SK-N-SH (cell line): ENCODE measurements around the gene MEFV. TPM values are rescaled to one million over a fixed set of nuclear protein-coding genes. Genes with fewer than 3 reads are reported as not detected.
A peak's percentile ranks its signal among the peaks of the same experiment; 100 is the strongest.

ENCODE experiments used
- CTCF ChIA-PET: fragments of 300-600, 350-600 bp; formaldehyde crosslinking; extraction: SDS; loops from one replicate; lab custom pipeline; 2021; lab: Yijun Ruan, JAX
- POLR2A ChIA-PET: fragments of 350-600 bp; sonication (Branson Sonifier 250); formaldehyde crosslinking; extraction: SDS; loops from one replicate; lab custom pipeline; 2020; ENCODE audit warnings: antibody characterized with exemption, inconsistent platforms; lab: Yijun Ruan, JAX
- DNase-seq: peaks from one replicate; pipeline ENCODE4 v3.0.0; 2012
- H2AFZ ChIP-seq: fragments of 200-600 bp; sonication (generic); 2 replicates; pipeline ENCODE4 v1.8.1; 2016; ENCODE audit warnings: antibody characterized with exemption, mild to moderate bottlenecking, low read depth
- H3F3A ChIP-seq: fragments of 200-600 bp; sonication (generic); replicated peaks from 2 replicates; pipeline ENCODE3; 2016; ENCODE audit warnings: antibody characterized with exemption, mild to moderate bottlenecking; ENCODE audit not compliant: insufficient read depth
- H3K27ac ChIP-seq, 2 experiments: fragments of 200-500 bp in 1 of 2; fragments of 200-600 bp in 1 of 2; sonication (Bioruptor generic) in 1 of 2; sonication (generic), shearing (Covaris generic) in 1 of 2; 2 replicates each; pipeline versions ENCODE4 v1.5.1 to v1.6.1; 2014 to 2016; ENCODE audit warnings: low read depth in 2 of 2, inconsistent platforms in 1 of 2, low read length in 1 of 2, mild to moderate bottlenecking in 1 of 2, mixed read lengths in 1 of 2
- H3K27me3 ChIP-seq: fragments of 200-600 bp; sonication (generic), shearing (Covaris generic); 2 replicates; pipeline ENCODE4 v1.6.1; 2016; ENCODE audit warnings: mixed run types; ENCODE audit not compliant: insufficient read depth
- H3K36me3 ChIP-seq, 2 experiments: fragments of 200-500 bp in 1 of 2; fragments of 200-600 bp in 1 of 2; sonication (Bioruptor generic) in 1 of 2; sonication (generic) in 1 of 2; replicated peaks in 1 of 2; 2 replicates each; pipeline versions ENCODE3 to v1.5.1; 2014 to 2016; ENCODE audit warnings: low read length in 1 of 2, mild to moderate bottlenecking in 1 of 2; ENCODE audit not compliant: insufficient read depth in 2 of 2, control insufficient read depth in 1 of 2
- H3K4me1 ChIP-seq, 2 experiments: fragments of 200-500 bp in 1 of 2; fragments of 200-600 bp in 1 of 2; sonication (Bioruptor generic) in 1 of 2; sonication (generic), shearing (Covaris generic) in 1 of 2; 2 replicates each; pipeline versions ENCODE4 v1.5.1 to v1.6.1; 2014 to 2016; ENCODE audit warnings: low read depth in 1 of 2, low read length in 1 of 2, mixed run types in 1 of 2; ENCODE audit not compliant: insufficient read depth in 2 of 2, control insufficient read depth in 1 of 2
- H3K4me2 ChIP-seq: fragments of 200-600 bp; sonication (generic), shearing (Covaris generic); 2 replicates; pipeline ENCODE4 v1.6.1; 2017; ENCODE audit warnings: mixed run types
- H3K4me3 ChIP-seq, 2 experiments: fragments of 200-500 bp in 1 of 2; fragments of 200-600 bp in 1 of 2; sonication (Bioruptor generic) in 1 of 2; sonication (generic), shearing (Covaris generic) in 1 of 2; 2 replicates each; pipeline versions ENCODE4 v1.5.1 to v1.8.1; 2014 to 2016; ENCODE audit warnings: low read depth in 2 of 2, inconsistent platforms in 1 of 2, low read length in 1 of 2, mild to moderate bottlenecking in 1 of 2, mixed read lengths in 1 of 2, moderate library complexity in 1 of 2
- H3K79me2 ChIP-seq: fragments of 200-600 bp; sonication (generic); 2 replicates; pipeline ENCODE4 v1.8.1; 2017; ENCODE audit warnings: mild to moderate bottlenecking; ENCODE audit not compliant: insufficient read depth
- H3K9ac ChIP-seq: fragments of 200-600 bp; sonication (generic); 2 replicates; pipeline ENCODE4 v1.6.1; 2017; ENCODE audit warnings: mixed run types
- H3K9me2 ChIP-seq: fragments of 200-600 bp; sonication (generic); 2 replicates; pipeline ENCODE4 v1.6.1; 2017; ENCODE audit warnings: mixed run types
- H3K9me3 ChIP-seq: fragments of 200-600 bp; sonication (generic); 2 replicates; pipeline ENCODE4 v1.6.1; 2017; ENCODE audit warnings: mixed run types, mild to moderate bottlenecking, moderate library complexity
- H4K20me1 ChIP-seq: fragments of 200-600 bp; sonication (generic); 2 replicates; pipeline ENCODE4 v1.6.1; 2017; ENCODE audit warnings: mild to moderate bottlenecking, mixed run types; ENCODE audit not compliant: insufficient read depth
- CHD2 ChIP-seq: fragments of 150-350 bp; IDR thresholded peaks from 2 replicates; pipeline ENCODE4 v1.6.1; 2018; ENCODE audit warnings: low read length; ENCODE audit not compliant: partially characterized antibody
- CTCF ChIP-seq: fragments of 200-600 bp; sonication (generic); IDR thresholded peaks from 2 replicates; pipeline ENCODE4 v1.6.1; 2017; ENCODE audit warnings: antibody characterized with exemption, mild to moderate bottlenecking, moderate library complexity
- ELF1 ChIP-seq: IDR thresholded peaks from 2 replicates; pipeline ENCODE4 v1.4.0; 2012
- EP300 ChIP-seq, 2 experiments: IDR thresholded peaks; 2 replicates each; pipeline versions ENCODE4 v1.4.0 to v1.6.1; 2012; ENCODE audit warnings: borderline replicate concordance in 1 of 2, low read depth in 1 of 2, low read length in 1 of 2
- EZH2phosphoT487 ChIP-seq: fragments of 200-600 bp; sonication (generic); IDR thresholded peaks from 2 replicates; pipeline ENCODE4 v1.6.1; 2017; ENCODE audit warnings: low read depth, mixed run types, mild to moderate bottlenecking, antibody characterized with exemption, moderate library complexity, borderline replicate concordance
- FOSL2 ChIP-seq: IDR thresholded peaks from 2 replicates; pipeline ENCODE4 v1.4.0; 2012; ENCODE audit warnings: low read depth, mild to moderate bottlenecking, moderate library complexity, borderline replicate concordance
- FOXJ3 ChIP-seq: sonication (generic); formaldehyde crosslinking; IDR thresholded peaks from 2 replicates; pipeline ENCODE4 v1.5.1; 2020; ENCODE audit warnings: mild to moderate bottlenecking, missing genetic modification reagents
- FOXM1 ChIP-seq: IDR thresholded peaks from 2 replicates; pipeline ENCODE4 v1.4.0; 2012; ENCODE audit warnings: low read depth, mild to moderate bottlenecking
- GATA2 ChIP-seq: sonication (generic); formaldehyde crosslinking; IDR thresholded peaks from 2 replicates; pipeline ENCODE4 v1.5.0; 2020; ENCODE audit warnings: mild to moderate bottlenecking, missing genetic modification reagents
- JUND ChIP-seq: IDR thresholded peaks from 2 replicates; pipeline ENCODE4 v1.4.0; 2012
- MEF2A ChIP-seq: IDR thresholded peaks from 2 replicates; pipeline ENCODE4 v1.4.0; 2012; ENCODE audit warnings: low read depth, borderline replicate concordance
- MXI1 ChIP-seq: IDR thresholded peaks from 2 replicates; pipeline ENCODE4 v1.6.1; 2012; ENCODE audit warnings: mild to moderate bottlenecking, low read depth, low read length, improper control_type of control experiment
- NFIC ChIP-seq: IDR thresholded peaks from 2 replicates; pipeline ENCODE4 v1.4.0; 2012; ENCODE audit warnings: borderline replicate concordance
- NRF1 ChIP-seq: IDR thresholded peaks from 2 replicates; pipeline ENCODE4 v1.6.1; 2012; ENCODE audit warnings: low read depth, mild to moderate bottlenecking, low read length
- POLR2AphosphoS5 ChIP-seq: IDR thresholded peaks from 2 replicates; pipeline ENCODE4 v1.6.1; 2012; ENCODE audit warnings: low read depth, low read length
- RAD21 ChIP-seq: IDR thresholded peaks from 2 replicates; pipeline ENCODE4 v1.6.1; 2012; ENCODE audit warnings: mild to moderate bottlenecking, low read length
- RCOR1 ChIP-seq: fragments of 150-350 bp; IDR thresholded peaks from 2 replicates; pipeline ENCODE4 v1.6.1; 2017; ENCODE audit warnings: antibody characterized with exemption, low read length
- RFX5 ChIP-seq: IDR thresholded peaks from 2 replicates; pipeline ENCODE4 v1.6.1; 2012; ENCODE audit warnings: mild to moderate bottlenecking, improper control_type of control experiment, low read length
- SIN3A ChIP-seq: IDR thresholded peaks from 2 replicates; pipeline ENCODE4 v1.6.1; 2012; ENCODE audit warnings: low read depth, mild to moderate bottlenecking, low read length, moderate library complexity, borderline replicate concordance
- SMC3 ChIP-seq: IDR thresholded peaks from 2 replicates; pipeline ENCODE4 v1.6.1; 2012; ENCODE audit warnings: low read depth, low read length, improper control_type of control experiment
- TCF12 ChIP-seq: IDR thresholded peaks from 2 replicates; pipeline ENCODE4 v1.4.0; 2012
- USF2 ChIP-seq: fragments of 150-350 bp; IDR thresholded peaks from 2 replicates; pipeline ENCODE4 v1.6.1; 2017; ENCODE audit warnings: antibody characterized with exemption, low read length, low read depth, borderline replicate concordance
- YY1 ChIP-seq: IDR thresholded peaks from 2 replicates; pipeline ENCODE4 v1.4.0; 2012; ENCODE audit warnings: low read depth, mild to moderate bottlenecking
- WGBS: methylation state at CpG from one replicate; pipeline ENCODE4 v1.1.6; 2017; ENCODE audit warnings: low lambda C conversion rate; 5-methylcytosine and 5-hydroxymethylcytosine counted together
- polyA plus RNA-seq, 3 experiments: library from polyadenylated mRNA; depleted of rRNA; stranded (reverse); fragments of >200 nt; gene quantifications; 2 replicates each; pipeline ENCODE4 v1.2.3, GENCODE V29; 2012
- TF ChIP-seq, protein P1 (sequence below): IDR thresholded peaks from 2 replicates; pipeline ENCODE4; 2012
- TF ChIP-seq, protein P2 (sequence below): fragments of 150-350 bp; IDR thresholded peaks from 2 replicates; pipeline ENCODE4 v1.6.1; 2016; ENCODE audit warnings: mild to moderate bottlenecking, low read depth, low read length
- TF ChIP-seq, protein P3 (sequence below): IDR thresholded peaks from 2 replicates; pipeline ENCODE4 v1.4.0; 2012; ENCODE audit warnings: low read depth, borderline replicate concordance

MEFV gene
- polyA plus RNA-seq, 1 of the 3 experiments (the other 2 are of a cell fraction) = not detected

DNA sequence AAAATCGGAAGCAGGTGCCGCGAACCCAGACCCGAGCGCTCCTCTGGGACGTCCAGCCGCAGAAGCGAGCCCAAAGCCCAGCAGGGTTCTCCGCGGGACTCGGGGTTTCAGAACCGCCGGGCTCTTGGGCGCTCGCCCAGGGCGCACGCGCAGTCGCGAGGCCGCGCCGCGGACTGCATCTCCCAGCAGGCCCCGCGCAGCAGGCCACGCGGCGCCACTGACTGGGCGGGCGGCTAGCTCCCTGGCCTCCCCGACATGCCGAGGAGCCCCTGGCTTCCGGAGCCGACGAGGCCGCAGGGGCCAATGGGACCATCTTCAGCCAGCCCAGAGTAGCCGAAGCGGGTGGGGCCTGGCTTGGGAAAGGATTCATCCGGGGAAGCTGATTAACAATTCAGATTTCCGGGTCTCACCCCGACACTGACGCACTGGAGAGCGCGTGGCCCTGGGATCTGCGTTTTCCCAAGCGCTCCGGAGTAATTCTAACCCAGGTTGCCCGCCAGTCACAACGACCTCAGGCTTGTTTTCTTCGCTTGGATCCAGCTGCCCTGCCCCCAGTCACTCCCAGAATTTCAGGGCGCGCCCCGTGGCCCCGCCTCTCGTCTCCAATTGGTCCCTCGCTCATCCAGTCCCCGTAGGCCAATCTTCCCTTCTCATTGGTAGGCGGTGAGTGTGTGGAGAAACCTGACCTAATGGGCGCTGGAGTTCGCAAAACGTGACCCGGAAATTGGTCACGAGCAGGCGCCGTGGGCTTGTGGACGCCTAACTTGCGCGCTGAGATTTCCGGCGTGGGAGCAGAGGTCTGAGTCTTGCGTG is 26.5 kb upstream of the MEFV start, which contains the start of gene ZNF263:
Gene ZNF263 (plus strand): TSS at position 762 of the 813 bp plus-strand sequence. CDS start 328 bp downstream, outside the sequence.
- Histone ChIP-seq H3K9me2 (no peaks in the 10 kb centered on the region), H3K9me3 (no peaks in the 10 kb centered on the region), H2AFZ (peak within 1 kb of the TSS; percentile 96), H3K27ac (peak within 1 kb of the TSS; percentile 98 to 99), H3K4me3 (peak within 1 kb of the TSS; percentile 84 to 91), H3K9ac (peak within 1 kb of the TSS; percentile 76), H3K4me2 (peak within 1 kb of the TSS; percentile 99), H3K4me1 (peaks cover 7 to 18% of the 10 kb centered on the region in 2 experiments), H4K20me1 (0 out of 2 replicates have a peak, but pooled peaks cover 5% of the 10 kb centered on the region), H3K36me3 (peaks cover 21 to 36% of the 10 kb centered on the region in 2 experiments), H3F3A (peaks cover 4% of the 10 kb centered on the region), H3K79me2 (peaks cover 46% of the 10 kb centered on the region), H3K27me3 (peaks cover under 1% of the 10 kb centered on the region; the same call in 1 of the 2 replicates)
- DNase-seq = peak; percentile 97
- CTCF ChIA-PET = interaction anchor here (0.9 to 1.6 kb wide), 5 partner anchors 16 to 33 kb away, joined by 3 to 5 read pairs (median 3); no protein-coding TSS in a partner anchor
- 0% methylated on average over 19 of the region's 72 CpGs for WGBS
- POLR2A ChIA-PET = interaction anchor here (0.6 to 1.9 kb wide), 11 partner anchors 16 to 218 kb away, joined by 3 to 9 read pairs (median 4); partner anchors contain the start of genes CLUAP1, NAA60 and ZNF597
- TF ChIP-seq POLR2AphosphoS5 = peak; percentile 56
- TF ChIP-seq MEF2A = no peak
- peak; percentile 12; the same call in 1 of the 2 replicates for TF ChIP-seq FOSL2
- TF ChIP-seq NFIC = no peak
- no peak for TF ChIP-seq TCF12
- TF ChIP-seq RCOR1 = no peak; the same call in 1 of the 2 replicates
- peak; percentile 74 for TF ChIP-seq USF2
- peak; percentile 78 for TF ChIP-seq NRF1
- TF ChIP-seq ELF1 = peak; percentile 67
- TF ChIP-seq, protein P1, sequence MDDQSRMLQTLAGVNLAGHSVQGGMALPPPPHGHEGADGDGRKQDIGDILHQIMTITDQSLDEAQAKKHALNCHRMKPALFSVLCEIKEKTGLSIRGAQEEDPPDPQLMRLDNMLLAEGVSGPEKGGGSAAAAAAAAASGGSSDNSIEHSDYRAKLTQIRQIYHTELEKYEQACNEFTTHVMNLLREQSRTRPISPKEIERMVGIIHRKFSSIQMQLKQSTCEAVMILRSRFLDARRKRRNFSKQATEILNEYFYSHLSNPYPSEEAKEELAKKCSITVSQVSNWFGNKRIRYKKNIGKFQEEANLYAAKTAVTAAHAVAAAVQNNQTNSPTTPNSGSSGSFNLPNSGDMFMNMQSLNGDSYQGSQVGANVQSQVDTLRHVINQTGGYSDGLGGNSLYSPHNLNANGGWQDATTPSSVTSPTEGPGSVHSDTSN = no peak; the same call in 1 of the 2 replicates
- TF ChIP-seq RAD21 = no peak
- no peak for TF ChIP-seq GATA2 (CRISPR knock-in tag)
- TF ChIP-seq MXI1 = peak; percentile 68
- no peak for TF ChIP-seq EP300 (IDR thresholded peaks at IDR 0.05; ENCODE audit: borderline replicate concordance in 1 of 2, low read depth in 1 of 2, low read length in 1 of 2)
- TF ChIP-seq JUND = no peak
- no peak for TF ChIP-seq CTCF
- TF ChIP-seq, protein P2, sequence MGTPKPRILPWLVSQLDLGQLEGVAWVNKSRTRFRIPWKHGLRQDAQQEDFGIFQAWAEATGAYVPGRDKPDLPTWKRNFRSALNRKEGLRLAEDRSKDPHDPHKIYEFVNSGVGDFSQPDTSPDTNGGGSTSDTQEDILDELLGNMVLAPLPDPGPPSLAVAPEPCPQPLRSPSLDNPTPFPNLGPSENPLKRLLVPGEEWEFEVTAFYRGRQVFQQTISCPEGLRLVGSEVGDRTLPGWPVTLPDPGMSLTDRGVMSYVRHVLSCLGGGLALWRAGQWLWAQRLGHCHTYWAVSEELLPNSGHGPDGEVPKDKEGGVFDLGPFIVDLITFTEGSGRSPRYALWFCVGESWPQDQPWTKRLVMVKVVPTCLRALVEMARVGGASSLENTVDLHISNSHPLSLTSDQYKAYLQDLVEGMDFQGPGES = peak; percentile 28; the same call in 1 of the 2 replicates
- peak; percentile 44; the same call in 1 of the 2 replicates for TF ChIP-seq YY1
- no peak for TF ChIP-seq EZH2phosphoT487
- peak; percentile 73 for TF ChIP-seq CHD2
- no peak for TF ChIP-seq FOXM1
- no peak; the same call in 1 of the 2 replicates for TF ChIP-seq FOXJ3 (CRISPR knock-in tag)
- no peak; the same call in 1 of the 2 replicates for TF ChIP-seq RFX5
- TF ChIP-seq, protein P3, sequence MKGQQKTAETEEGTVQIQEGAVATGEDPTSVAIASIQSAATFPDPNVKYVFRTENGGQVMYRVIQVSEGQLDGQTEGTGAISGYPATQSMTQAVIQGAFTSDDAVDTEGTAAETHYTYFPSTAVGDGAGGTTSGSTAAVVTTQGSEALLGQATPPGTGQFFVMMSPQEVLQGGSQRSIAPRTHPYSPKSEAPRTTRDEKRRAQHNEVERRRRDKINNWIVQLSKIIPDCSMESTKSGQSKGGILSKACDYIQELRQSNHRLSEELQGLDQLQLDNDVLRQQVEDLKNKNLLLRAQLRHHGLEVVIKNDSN = peak; percentile 88
- TF ChIP-seq SIN3A = peak; percentile 57; the same call in 1 of the 2 replicates
- TF ChIP-seq SMC3 = no peak
